H1 (cell line): ENCODE measurements around the gene KIF26B.

Experiments used
- FOSL1 ChIP-seq: IDR thresholded peaks from 2 replicates; pipeline ENCODE4 v1.6.1; 2011; ENCODE audit warnings: mild to moderate bottlenecking, low read depth, low read length, moderate library complexity; ENCODE audit not compliant: insufficient read depth
- GABPA ChIP-seq: IDR thresholded peaks from 2 replicates; pipeline ENCODE4 v1.6.1; 2011; ENCODE audit warnings: mild to moderate bottlenecking, low read length, moderate library complexity, borderline replicate concordance; ENCODE audit not compliant: insufficient read depth
- POLR2A ChIP-seq, 2 experiments: IDR thresholded peaks; 1 replicate in 1 of 2; 2 replicates in 1 of 2; pipeline ENCODE4 v1.6.1; 2011; ENCODE audit warnings: low read depth in 2 of 2, low read length in 2 of 2, mild to moderate bottlenecking in 2 of 2; ENCODE audit errors: control extremely low read depth in 1 of 2
- RFX5 ChIP-seq: IDR thresholded peaks from 2 replicates; pipeline ENCODE4 v1.6.1; 2011; ENCODE audit warnings: low read depth, low read length, improper control_type of control experiment, borderline replicate concordance
- SRF ChIP-seq: IDR thresholded peaks from 2 replicates; pipeline ENCODE4 v1.6.1; 2011; ENCODE audit warnings: mild to moderate bottlenecking, low read depth, low read length, moderate library complexity
- TF ChIP-seq, protein P1 (sequence below), 3 experiments: IDR thresholded peaks; 1 replicate in 2 of 3; 2 replicates in 1 of 3; pipeline versions ENCODE4 v1.5.1 to v1.6.1; 2011; ENCODE audit warnings: low read length in 3 of 3, mild to moderate bottlenecking in 3 of 3, inconsistent platforms in 2 of 3, low read depth in 1 of 3, moderate library complexity in 1 of 3; ENCODE audit not compliant: insufficient read depth in 1 of 3; ENCODE audit errors: control extremely low read depth in 1 of 3
- TF ChIP-seq, protein P2 (sequence below): IDR thresholded peaks from 2 replicates; pipeline ENCODE4 v1.6.1; 2012; ENCODE audit warnings: low read length, inconsistent platforms
- TF ChIP-seq, protein P3 (sequence below): IDR thresholded peaks from 2 replicates; pipeline ENCODE4 v1.6.1; 2011; ENCODE audit warnings: low read depth, mild to moderate bottlenecking, low read length; ENCODE audit not compliant: insufficient read depth

DNA sequence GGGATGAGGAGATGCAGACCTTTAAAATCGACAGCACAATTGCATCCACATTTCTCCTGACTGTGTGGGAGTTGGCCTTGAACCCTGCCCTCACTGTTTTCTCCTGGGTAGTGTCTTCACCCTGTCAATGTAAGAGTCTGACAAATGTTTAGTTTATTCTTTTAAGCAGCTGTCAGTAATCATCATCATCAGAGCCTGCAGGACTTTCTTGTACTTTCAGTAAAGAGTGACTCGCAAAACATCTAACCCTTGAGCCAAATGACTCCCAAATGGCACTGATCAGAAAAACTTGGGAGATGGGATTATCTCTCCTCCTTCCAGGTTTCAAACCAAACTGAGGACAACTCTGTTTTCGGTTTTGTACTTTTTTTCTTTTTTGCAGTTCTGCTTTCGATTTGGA is 460.2 kb downstream of the KIF26B start:
- TF ChIP-seq SRF = no peak
- TF ChIP-seq, protein P1, sequence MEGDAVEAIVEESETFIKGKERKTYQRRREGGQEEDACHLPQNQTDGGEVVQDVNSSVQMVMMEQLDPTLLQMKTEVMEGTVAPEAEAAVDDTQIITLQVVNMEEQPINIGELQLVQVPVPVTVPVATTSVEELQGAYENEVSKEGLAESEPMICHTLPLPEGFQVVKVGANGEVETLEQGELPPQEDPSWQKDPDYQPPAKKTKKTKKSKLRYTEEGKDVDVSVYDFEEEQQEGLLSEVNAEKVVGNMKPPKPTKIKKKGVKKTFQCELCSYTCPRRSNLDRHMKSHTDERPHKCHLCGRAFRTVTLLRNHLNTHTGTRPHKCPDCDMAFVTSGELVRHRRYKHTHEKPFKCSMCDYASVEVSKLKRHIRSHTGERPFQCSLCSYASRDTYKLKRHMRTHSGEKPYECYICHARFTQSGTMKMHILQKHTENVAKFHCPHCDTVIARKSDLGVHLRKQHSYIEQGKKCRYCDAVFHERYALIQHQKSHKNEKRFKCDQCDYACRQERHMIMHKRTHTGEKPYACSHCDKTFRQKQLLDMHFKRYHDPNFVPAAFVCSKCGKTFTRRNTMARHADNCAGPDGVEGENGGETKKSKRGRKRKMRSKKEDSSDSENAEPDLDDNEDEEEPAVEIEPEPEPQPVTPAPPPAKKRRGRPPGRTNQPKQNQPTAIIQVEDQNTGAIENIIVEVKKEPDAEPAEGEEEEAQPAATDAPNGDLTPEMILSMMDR (IDR thresholded peaks at IDR 0.05; ENCODE audit: control extremely low read depth in 1 of 3, insufficient read depth in 1 of 3, low read depth in 1 of 3, low read length in 3 of 3) = no peak
- no peak for TF ChIP-seq POLR2A (IDR thresholded peaks at IDR 0.05; ENCODE audit: control extremely low read depth in 1 of 2, low read depth in 2 of 2, low read length in 2 of 2)
- TF ChIP-seq, protein P2, sequence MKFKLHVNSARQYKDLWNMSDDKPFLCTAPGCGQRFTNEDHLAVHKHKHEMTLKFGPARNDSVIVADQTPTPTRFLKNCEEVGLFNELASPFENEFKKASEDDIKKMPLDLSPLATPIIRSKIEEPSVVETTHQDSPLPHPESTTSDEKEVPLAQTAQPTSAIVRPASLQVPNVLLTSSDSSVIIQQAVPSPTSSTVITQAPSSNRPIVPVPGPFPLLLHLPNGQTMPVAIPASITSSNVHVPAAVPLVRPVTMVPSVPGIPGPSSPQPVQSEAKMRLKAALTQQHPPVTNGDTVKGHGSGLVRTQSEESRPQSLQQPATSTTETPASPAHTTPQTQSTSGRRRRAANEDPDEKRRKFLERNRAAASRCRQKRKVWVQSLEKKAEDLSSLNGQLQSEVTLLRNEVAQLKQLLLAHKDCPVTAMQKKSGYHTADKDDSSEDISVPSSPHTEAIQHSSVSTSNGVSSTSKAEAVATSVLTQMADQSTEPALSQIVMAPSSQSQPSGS = no peak
- TF ChIP-seq FOSL1 = no peak
- TF ChIP-seq, protein P3, sequence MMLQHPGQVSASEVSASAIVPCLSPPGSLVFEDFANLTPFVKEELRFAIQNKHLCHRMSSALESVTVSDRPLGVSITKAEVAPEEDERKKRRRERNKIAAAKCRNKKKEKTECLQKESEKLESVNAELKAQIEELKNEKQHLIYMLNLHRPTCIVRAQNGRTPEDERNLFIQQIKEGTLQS = no peak
- TF ChIP-seq GABPA = no peak
- no peak for TF ChIP-seq RFX5
